ENCODE measurements around the gene KLHL10.

DNA sequence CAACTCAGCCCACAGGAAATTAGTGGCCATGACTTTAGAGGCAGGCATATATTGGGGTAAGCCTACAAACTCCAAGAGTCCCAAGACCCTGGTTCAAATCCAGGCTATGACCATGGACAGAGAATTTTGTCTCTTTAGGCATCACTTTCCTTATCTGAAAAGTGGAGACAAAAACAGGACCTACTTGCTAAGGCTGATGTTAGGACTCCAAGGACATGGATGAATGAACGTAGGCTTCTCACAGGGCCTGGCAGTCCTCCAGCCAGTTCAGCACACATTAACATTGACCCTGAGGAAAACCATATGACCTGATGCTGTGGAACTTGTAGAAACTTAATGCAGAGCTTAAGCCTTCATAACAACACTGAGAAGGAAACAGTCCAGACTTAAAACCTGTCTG lies 23.4 kb upstream of the KLHL10 start:
- TF ChIP-seq, protein P1, sequence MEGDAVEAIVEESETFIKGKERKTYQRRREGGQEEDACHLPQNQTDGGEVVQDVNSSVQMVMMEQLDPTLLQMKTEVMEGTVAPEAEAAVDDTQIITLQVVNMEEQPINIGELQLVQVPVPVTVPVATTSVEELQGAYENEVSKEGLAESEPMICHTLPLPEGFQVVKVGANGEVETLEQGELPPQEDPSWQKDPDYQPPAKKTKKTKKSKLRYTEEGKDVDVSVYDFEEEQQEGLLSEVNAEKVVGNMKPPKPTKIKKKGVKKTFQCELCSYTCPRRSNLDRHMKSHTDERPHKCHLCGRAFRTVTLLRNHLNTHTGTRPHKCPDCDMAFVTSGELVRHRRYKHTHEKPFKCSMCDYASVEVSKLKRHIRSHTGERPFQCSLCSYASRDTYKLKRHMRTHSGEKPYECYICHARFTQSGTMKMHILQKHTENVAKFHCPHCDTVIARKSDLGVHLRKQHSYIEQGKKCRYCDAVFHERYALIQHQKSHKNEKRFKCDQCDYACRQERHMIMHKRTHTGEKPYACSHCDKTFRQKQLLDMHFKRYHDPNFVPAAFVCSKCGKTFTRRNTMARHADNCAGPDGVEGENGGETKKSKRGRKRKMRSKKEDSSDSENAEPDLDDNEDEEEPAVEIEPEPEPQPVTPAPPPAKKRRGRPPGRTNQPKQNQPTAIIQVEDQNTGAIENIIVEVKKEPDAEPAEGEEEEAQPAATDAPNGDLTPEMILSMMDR (IDR thresholded peaks at IDR 0.05; ENCODE audit: low read length) = no peak
- no peak for TF ChIP-seq EZH2 (optimal IDR thresholded peaks at IDR 0.05; ENCODE audit: low read depth, low read length)
- TF ChIP-seq EZH2phosphoT487 (IDR thresholded peaks at IDR 0.05; ENCODE audit: low read length) = no peak
